ENCODE data around the gene VAPB.

Gene VAPB

GRCh38 chr20:58466095-58466708, 77.2 kb downstream of the VAPB start:
- DNase-seq: no peak

- no peak for DNase-seq
These were observed 77.9 kb downstream of the VAPB start for GRCh38 chr20:58466729-58467571.

- no peak for DNase-seq
These were observed 78.8 kb downstream of the VAPB start for GRCh38 chr20:58467572-58468527.

GRCh38 chr20:58469616-58470015, 80.6 kb downstream of the VAPB start:
- DNase-seq: no peak

DNA sequence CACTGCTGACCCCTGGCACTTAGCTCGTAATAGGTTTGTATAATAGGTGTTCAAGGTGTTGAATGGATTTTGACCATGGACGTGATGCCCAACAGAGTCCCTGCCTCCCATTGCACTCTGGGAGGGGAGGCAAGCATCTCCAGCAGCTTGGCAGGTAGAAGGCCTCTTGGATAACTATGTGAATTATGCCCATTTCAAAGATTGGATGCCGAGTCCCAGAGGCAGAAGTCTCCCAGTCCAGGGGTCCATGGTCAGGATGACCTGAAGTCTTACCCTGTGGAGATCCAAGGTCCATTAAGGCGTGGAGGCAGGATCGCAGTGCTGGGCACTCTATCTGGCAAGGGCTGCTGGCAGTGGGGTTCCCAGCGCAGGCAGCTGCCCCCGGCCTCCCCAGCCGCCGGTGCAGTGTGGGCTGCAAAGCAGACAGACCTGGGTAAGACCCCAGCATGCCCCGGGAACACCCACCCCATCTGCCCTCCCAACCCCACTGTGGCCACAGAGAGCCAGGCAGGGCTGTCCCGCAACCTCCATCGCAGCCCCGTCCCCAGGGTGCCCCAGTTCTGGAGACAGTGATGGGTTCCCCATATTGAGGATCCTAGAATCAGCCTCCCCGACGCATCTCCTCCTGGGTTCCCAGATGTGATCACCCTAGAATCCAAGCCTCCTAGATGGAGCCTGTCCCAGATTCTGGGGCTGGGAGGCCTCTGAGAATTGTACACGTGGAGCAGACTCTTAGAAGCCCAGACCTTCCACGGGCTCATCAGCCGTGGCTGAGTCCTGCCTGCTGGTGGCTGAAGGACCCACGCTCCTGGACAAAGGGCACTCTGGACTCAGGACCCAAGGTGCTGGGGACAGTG, 81.5 kb downstream of the VAPB start:
- no peak for DNase-seq

- DNase-seq: no peak
These were observed 82.5 kb downstream of the VAPB start for GRCh38 chr20:58471193-58472164.

- DNase-seq: no peak
These were observed 83.4 kb downstream of the VAPB start for GRCh38 chr20:58472273-58473018.

DNA sequence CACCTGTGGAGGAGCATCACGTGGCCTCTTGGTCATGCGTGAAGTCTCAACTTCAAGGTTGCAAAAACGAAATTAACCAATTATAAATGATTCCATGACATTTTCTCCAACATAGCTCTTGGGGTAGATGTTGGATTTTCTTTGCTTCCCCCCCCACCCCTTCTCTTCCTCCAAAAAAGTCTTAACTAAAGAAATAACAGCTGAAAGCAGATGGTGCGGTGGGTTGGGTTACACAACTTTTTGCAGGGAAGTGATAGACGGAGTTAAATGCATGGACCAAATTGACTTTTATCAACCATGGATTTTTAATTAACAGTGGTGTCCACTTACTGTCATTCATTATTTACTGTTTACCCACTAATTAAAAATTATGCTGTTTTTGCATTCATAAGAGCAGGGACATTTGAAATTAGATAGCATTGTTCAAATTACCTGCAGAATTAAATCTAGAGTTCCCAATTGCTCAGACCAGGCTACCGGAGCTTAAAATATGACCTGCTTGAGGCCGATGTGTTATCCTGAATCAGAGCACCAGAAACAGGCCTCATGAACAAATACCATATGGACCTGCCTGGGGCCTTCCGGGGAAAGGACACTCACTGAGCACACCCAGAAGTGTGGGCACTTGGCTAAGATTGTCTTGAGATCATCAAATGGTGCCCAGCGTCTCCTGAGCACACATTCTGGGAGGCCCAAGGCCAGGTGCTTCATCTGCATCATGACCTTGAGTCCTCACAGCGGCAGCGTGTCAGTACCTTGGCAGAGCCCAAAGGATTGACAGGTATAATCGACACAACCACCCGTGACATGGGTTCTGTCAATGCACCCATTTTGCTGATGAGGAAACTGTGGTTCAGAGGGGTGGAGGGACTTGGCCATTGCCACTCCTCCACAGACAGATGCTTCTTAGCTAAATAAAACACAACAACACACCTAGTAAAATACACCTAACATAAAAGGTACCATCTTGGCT, 84.7 kb downstream of the VAPB start:
- DNase-seq: no peak

- no peak for DNase-seq
These were observed 86.4 kb downstream of the VAPB start for GRCh38 chr20:58475466-58475865.

DNA sequence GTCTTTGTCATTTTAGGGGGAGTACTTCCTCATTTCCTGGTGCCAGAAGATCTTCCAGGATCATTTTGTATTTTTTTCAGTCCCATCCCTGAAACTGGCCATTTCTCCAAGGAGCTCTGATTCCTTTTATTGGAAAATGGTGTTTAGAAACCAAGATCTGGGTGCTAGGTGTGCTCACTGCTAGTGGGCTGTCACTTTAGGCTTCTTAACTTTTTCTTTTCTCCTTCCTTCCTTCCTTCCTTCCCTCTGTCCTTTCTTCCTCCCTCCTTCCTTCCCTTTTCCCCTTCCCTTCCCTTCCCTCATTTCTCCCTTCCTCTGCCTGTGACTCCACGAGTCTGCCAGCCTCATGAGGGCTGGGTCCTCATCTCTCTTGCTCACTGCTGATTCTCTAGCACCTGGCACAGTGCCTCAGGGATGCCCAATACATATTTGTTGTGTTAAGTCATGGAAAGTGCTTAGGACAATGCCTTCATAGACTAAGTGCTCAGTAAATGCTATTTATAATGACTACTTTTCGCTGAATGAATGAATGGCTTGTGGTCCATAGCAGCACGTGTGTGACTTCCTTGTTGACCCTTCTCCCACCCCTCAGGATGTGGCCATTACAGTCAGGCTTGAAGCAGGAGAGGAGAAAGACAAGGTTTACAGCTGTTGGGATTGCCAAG, 89.2 kb downstream of the VAPB start:
- no peak for DNase-seq

DNA sequence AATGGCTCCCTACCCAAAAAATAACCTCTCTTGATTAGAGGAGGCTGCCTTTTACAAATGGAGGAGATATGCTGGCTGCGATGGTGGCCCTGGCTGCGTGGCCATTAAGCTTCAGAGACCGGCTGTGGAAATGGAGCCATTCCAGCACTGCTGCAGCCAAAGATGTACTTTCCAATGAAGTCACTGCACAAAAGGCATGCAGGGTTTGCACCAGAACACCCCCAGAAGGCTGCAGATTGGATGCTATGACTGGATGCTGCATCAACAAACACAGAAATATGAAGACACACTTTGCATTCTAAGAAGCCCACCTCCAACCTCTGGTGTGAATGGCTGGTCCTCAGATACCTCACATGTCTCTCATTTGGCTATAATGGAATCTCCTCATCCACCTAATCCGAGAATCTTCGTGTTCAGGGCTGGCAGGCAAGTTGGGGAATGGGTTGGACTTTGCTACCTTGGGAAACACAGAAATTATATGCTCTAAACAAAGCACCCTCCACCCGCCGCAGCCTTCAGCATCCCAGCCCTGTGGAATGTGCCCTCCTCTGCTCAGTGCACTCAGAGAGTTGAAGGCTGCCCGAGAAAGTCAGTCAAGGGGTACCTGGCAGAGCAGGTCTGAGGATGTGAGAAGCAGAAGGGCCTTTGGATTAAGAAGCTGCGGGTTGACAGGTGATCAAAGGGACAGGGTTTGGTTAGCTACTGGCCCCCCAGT, 90.9 kb downstream of the VAPB start:
- DNase-seq: no peak

- no peak for DNase-seq
These were observed 91.7 kb downstream of the VAPB start for GRCh38 chr20:58480551-58481336.

GRCh38 chr20:58481481-58482021, 92.5 kb downstream of the VAPB start:
- DNase-seq: no peak

- DNase-seq: no peak
These were observed 93.4 kb downstream of the VAPB start for GRCh38 chr20:58482416-58482815.

GRCh38 chr20:58483051-58483450, 94.0 kb downstream of the VAPB start:
- DNase-seq: no peak

- no peak for DNase-seq
These were observed 94.4 kb downstream of the VAPB start for GRCh38 chr20:58483470-58483869.

- no peak for DNase-seq
These were observed 96.4 kb downstream of the VAPB start for GRCh38 chr20:58485393-58485792.

All from NCI-H1105 treated with DMSO at 0.1 percent for 48 hours (cell line).